NCI-H146 treated with DMSO at 0.1 percent for 48 hours (cell line): Measurements from ENCODE around the gene PM20D1.

Experiments
- DNase-seq: peaks from one replicate; lab custom pipeline; 2025; ENCODE audit not compliant: unreplicated experiment; lab: John Stamatoyannopoulos, UW

PM20D1 gene

GRCh38 chr1:205809942-205810345 lies 40.0 kb downstream of the PM20D1 start:
- no peak for DNase-seq

- DNase-seq, result no peak
These were observed 40.5 kb downstream of the PM20D1 start for GRCh38 chr1:205809469-205809868.

GRCh38 chr1:205805082-205805711 lies 44.7 kb downstream of the PM20D1 start:
- DNase-seq, result no peak

GRCh38 chr1:205804605-205805004 lies 45.3 kb downstream of the PM20D1 start:
- DNase-seq, result no peak

- DNase-seq, result no peak
These were observed 45.9 kb downstream of the PM20D1 start for GRCh38 chr1:205803986-205804385.

- no peak for DNase-seq
These were observed 47.9 kb downstream of the PM20D1 start for GRCh38 chr1:205802060-205802459.

GRCh38 chr1:205800981-205801703 lies 48.8 kb downstream of the PM20D1 start:
- no peak for DNase-seq

GRCh38 chr1:205800427-205800826 lies 49.5 kb downstream of the PM20D1 start:
- no peak for DNase-seq

- no peak for DNase-seq
These were observed 51.4 kb downstream of the PM20D1 start for GRCh38 chr1:205798577-205798976.

GRCh38 chr1:205797168-205797567 lies 52.8 kb downstream of the PM20D1 start:
- DNase-seq, result no peak

- DNase-seq, result no peak
These were observed 55.8 kb downstream of the PM20D1 start for GRCh38 chr1:205794011-205794730.

- DNase-seq, result no peak
These were observed 56.8 kb downstream of the PM20D1 start for GRCh38 chr1:205792961-205793673.

- no peak for DNase-seq
These were observed 57.5 kb downstream of the PM20D1 start for GRCh38 chr1:205792481-205792881.

GRCh38 chr1:205791568-205792180 lies 58.3 kb downstream of the PM20D1 start:
- no peak for DNase-seq

- no peak for DNase-seq
These were observed 62.5 kb downstream of the PM20D1 start for GRCh38 chr1:205787287-205787916.

- no peak for DNase-seq
These were observed 63.3 kb downstream of the PM20D1 start for GRCh38 chr1:205786601-205787000.

- DNase-seq, result no peak
These were observed 64.5 kb downstream of the PM20D1 start for GRCh38 chr1:205785446-205785845.

GRCh38 chr1:205783904-205784303 lies 66.0 kb downstream of the PM20D1 start:
- DNase-seq, result no peak

GRCh38 chr1:205783433-205783795 lies 66.5 kb downstream of the PM20D1 start:
- no peak for DNase-seq

- DNase-seq, result no peak
These were observed 67.1 kb downstream of the PM20D1 start for GRCh38 chr1:205782627-205783432.
